ENCODE data around the gene ATP2C1. TPM values are rescaled to one million over a fixed set of nuclear protein-coding genes. Genes with fewer than 3 reads are reported as not detected.

ATP2C1 gene
- total and polyA plus RNA-seq, 4 donors = 41.4 to 126 (median 74.2) TPM

DNA sequence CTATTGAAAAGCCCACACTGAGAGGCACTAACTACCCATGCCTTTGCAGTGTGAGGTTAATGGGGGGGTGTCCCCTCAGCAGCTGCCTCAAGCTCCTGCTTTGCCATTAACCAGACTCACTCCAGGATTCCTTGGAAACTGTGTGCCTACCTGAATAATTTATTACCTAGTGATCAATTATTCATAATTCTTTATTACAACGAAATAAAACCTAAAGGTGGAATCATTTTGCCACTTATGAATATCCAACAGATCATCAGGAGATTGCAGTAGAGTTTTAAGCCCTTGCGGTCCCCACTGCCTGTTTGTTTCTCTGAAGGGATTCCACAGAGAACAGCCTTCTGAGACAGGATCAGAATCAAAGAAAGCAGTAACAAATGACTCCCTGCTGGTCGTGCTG lies 156.1 kb downstream of the ATP2C1 start:
- TF ChIP-seq, protein P1, sequence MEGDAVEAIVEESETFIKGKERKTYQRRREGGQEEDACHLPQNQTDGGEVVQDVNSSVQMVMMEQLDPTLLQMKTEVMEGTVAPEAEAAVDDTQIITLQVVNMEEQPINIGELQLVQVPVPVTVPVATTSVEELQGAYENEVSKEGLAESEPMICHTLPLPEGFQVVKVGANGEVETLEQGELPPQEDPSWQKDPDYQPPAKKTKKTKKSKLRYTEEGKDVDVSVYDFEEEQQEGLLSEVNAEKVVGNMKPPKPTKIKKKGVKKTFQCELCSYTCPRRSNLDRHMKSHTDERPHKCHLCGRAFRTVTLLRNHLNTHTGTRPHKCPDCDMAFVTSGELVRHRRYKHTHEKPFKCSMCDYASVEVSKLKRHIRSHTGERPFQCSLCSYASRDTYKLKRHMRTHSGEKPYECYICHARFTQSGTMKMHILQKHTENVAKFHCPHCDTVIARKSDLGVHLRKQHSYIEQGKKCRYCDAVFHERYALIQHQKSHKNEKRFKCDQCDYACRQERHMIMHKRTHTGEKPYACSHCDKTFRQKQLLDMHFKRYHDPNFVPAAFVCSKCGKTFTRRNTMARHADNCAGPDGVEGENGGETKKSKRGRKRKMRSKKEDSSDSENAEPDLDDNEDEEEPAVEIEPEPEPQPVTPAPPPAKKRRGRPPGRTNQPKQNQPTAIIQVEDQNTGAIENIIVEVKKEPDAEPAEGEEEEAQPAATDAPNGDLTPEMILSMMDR (IDR thresholded peaks at IDR 0.05; ENCODE audit: control extremely low read depth, extremely low read depth) = no peak
- DNase-seq = no peak
- Histone ChIP-seq H3K27ac (ENCODE audit: low read depth in 1 of 2, low read length in 1 of 2) (no peak overlapping the region), H3K9me3 (ENCODE audit: control insufficient read depth in 4 of 4, insufficient read depth in 3 of 4, low read length in 3 of 4) (peaks cover 0 to 2% (median 0%) of the 10 kb centered on the region in 4 donors), H3K4me3 (no peak overlapping the region), H3K4me1 (ENCODE audit: control insufficient read depth in 5 of 5, insufficient read depth in 5 of 5, low read length in 5 of 5) (no peaks in the 10 kb centered on the region), H3K9ac (ENCODE audit: insufficient read depth in 1 of 2, low read length in 2 of 2) (no peak overlapping the region), H3K36me3 (ENCODE audit: control insufficient read depth in 4 of 4, insufficient read depth in 4 of 4, low read length in 4 of 4) (peaks cover 0 to 2% (median 0%) of the 10 kb centered on the region in 4 donors), H3K27me3 (ENCODE audit: control insufficient read depth in 3 of 3, insufficient read depth in 3 of 3, low read length in 2 of 3) (no peaks in the 10 kb centered on the region)
- no peak for ATAC-seq (ENCODE audit: insufficient read depth, low FRiP score)
- WGBS, 2 donors = 84 to 88% methylated on average over 3 of the region's 3 CpGs

- Histone ChIP-seq H3K36me3 (ENCODE audit: control insufficient read depth in 4 of 4, insufficient read depth in 4 of 4, low read length in 4 of 4) (peaks cover 0 to 2% (median 0%) of the 10 kb centered on the region in 4 donors), H3K4me1 (ENCODE audit: control insufficient read depth in 5 of 5, insufficient read depth in 5 of 5, low read length in 5 of 5) (no peaks in the 10 kb centered on the region), H3K9ac (ENCODE audit: insufficient read depth in 1 of 2, low read length in 2 of 2) (no peak overlapping the region), H3K9me3 (ENCODE audit: control insufficient read depth in 4 of 4, insufficient read depth in 3 of 4, low read length in 3 of 4) (no peaks in the 10 kb centered on the region), H3K27me3 (ENCODE audit: control insufficient read depth in 3 of 3, insufficient read depth in 3 of 3, low read length in 2 of 3) (no peaks in the 10 kb centered on the region), H3K27ac (ENCODE audit: low read depth in 1 of 2, low read length in 1 of 2) (no peak overlapping the region), H3K4me3 (no peak overlapping the region)
- DNase-seq (peak in 1 of 3 donors; percentile 10), ATAC-seq (ENCODE audit: insufficient read depth, low FRiP score) (no peak)
- TF ChIP-seq, protein P1 (IDR thresholded peaks at IDR 0.05; ENCODE audit: control extremely low read depth, extremely low read depth) = no peak
- 88 to 89% methylated on average over 3 of the region's 3 CpGs for WGBS, 2 donors
Measured at GRCh38 chr3:131053043-131053859, 159.4 kb downstream of the ATP2C1 start.

Small RNAs within 50 kb of the gene (small RNA-seq; reads per million reads assigned to genes)
- not detected for gene RF00019 (ENCODE audit: low replicate concordance)

Other genes with a start within 250 kb of the ATP2C1 start
- gene PIK3R4, start 147.3 kb upstream of the ATP2C1 start, total RNA-seq = 10 to 100 TPM; 28.3 to 43.0 TPM
- gene PIK3R4, start 147.3 kb upstream of the ATP2C1 start, polyA plus RNA-seq = 10 to 100 TPM; 21.6 to 23.3 TPM
- gene ASTE1, start 132.7 kb downstream of the ATP2C1 start, total RNA-seq = 1 to 10 TPM; 5.9 to 7.2 TPM
- 1 to 10 TPM; 2.3 to 3.9 TPM for gene ASTE1, start 132.7 kb downstream of the ATP2C1 start, polyA plus RNA-seq
- gene NEK11, start 132.8 kb downstream of the ATP2C1 start, total RNA-seq = 10 to 100 TPM; 14.7 to 36.3 TPM
- 1 to 10 TPM; 4.0 to 4.9 TPM for gene NEK11, start 132.8 kb downstream of the ATP2C1 start, polyA plus RNA-seq

All from lung (tissue), 13 donors.